GM19324 (cell line): ENCODE results near the gene ZNF329.

Source experiments
- ATAC-seq: cut with Tn5 transposase; IDR thresholded peaks from one replicate; pipeline ENCODE4 v1.9.1; 2021; ENCODE audit warnings: mild to moderate bottlenecking, moderate library complexity; ENCODE audit not compliant: unreplicated experiment, low FRiP score

ZNF329 gene

DNA sequence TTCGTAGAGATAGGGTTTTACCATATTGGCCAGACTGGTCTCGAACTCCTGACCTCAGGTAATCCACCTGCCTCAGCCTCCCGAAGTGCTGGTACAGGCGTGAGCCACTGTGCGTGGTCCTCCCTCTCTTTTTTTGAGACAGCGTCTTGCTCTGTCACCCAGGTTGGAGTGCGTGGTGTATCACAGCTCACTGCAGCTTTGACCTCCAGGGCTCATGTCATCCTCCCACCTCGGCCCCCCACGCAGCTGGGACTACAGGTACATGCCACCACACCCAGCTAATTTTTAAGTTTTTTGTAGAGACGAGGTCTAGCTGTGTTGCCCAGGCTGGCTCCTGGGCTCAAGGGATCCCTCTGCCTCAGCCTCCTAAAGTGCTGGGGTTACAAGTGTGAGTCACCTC lies 70.8 kb downstream of the ZNF329 start:
- no peak for ATAC-seq
